H1 (cell line): ENCODE data around the gene NFAM1. TPM values are rescaled to one million over a fixed set of nuclear protein-coding genes. Genes with fewer than 3 reads are reported as not detected.

ENCODE experiments used
- CTCF ChIA-PET: fragments of 300-600 bp; sonication (Branson Sonifier 250); formaldehyde crosslinking; loops from one replicate; lab custom pipeline; 2021; ENCODE audit not compliant: partially characterized antibody; lab: Charles Lee
- POLR2A ChIA-PET: fragments of 300-600 bp; sonication (Branson Sonifier 250); formaldehyde crosslinking; loops from one replicate; lab custom pipeline; 2021; ENCODE audit warnings: inconsistent platforms; ENCODE audit not compliant: partially characterized antibody; lab: Charles Lee
- DNase-seq, 2 experiments: peaks; one replicate each; pipeline versions ENCODE4 v3.0.0 to v3.0.0-alpha.2; 2010 to 2022; ENCODE audit warnings: low spot score in 2 of 2, low read depth in 1 of 2, mixed read lengths in 1 of 2
- FAIRE-seq: peaks from 2 replicates; lab custom pipeline; 2011; peaks lifted over from hg19 to GRCh38; lab: Jason Lieb, UNC
- H2AFZ ChIP-seq: 2 replicates; pipeline ENCODE4 v1.8.1; 2012; ENCODE audit warnings: low read length, inconsistent platforms
- H2AK5ac ChIP-seq: 2 replicates; pipeline ENCODE4 v1.6.1; 2013; ENCODE audit warnings: low read depth, low read length
- H2BK120ac ChIP-seq: replicated peaks from 2 replicates; pipeline ENCODE3; 2013; ENCODE audit warnings: low read depth, low read length, inconsistent platforms
- H2BK12ac ChIP-seq: 2 replicates; pipeline ENCODE4 v1.6.1; 2013; ENCODE audit warnings: low read depth, low read length
- H2BK15ac ChIP-seq: 2 replicates; pipeline ENCODE4 v1.6.1; 2013; ENCODE audit warnings: low read length
- H2BK20ac ChIP-seq: 2 replicates; pipeline ENCODE4 v1.6.1; 2013; ENCODE audit warnings: low read length
- H2BK5ac ChIP-seq: 2 replicates; pipeline ENCODE4 v1.6.1; 2013; ENCODE audit warnings: low read depth, low read length
- H3K14ac ChIP-seq: 2 replicates; pipeline ENCODE4 v1.6.1; 2013; ENCODE audit warnings: inconsistent platforms; ENCODE audit not compliant: insufficient read length
- H3K18ac ChIP-seq: 2 replicates; pipeline ENCODE4 v1.6.1; 2013; ENCODE audit warnings: low read length; ENCODE audit errors: extremely low read depth
- H3K23ac ChIP-seq: 2 replicates; pipeline ENCODE4 v1.6.1; 2013; ENCODE audit warnings: inconsistent platforms; ENCODE audit not compliant: insufficient read length
- H3K23me2 ChIP-seq: 2 replicates; pipeline ENCODE4 v1.6.1; 2013; ENCODE audit warnings: low read depth, low read length
- H3K27ac ChIP-seq: 2 replicates; pipeline ENCODE4 v1.6.1; 2011; ENCODE audit warnings: low read depth, low read length, inconsistent platforms
- H3K27me3 ChIP-seq, 4 experiments: replicated peaks in 1 of 4; 1 replicate in 1 of 4; 2 replicates in 3 of 4; pipeline versions ENCODE4 v1.6.1 to v1.8.1; 2011 to 2013; ENCODE audit warnings: low read length in 3 of 4, mild to moderate bottlenecking in 3 of 4, inconsistent platforms in 2 of 4, mixed read lengths in 2 of 4, moderate library complexity in 1 of 4; ENCODE audit not compliant: control insufficient read depth in 3 of 4, insufficient read depth in 3 of 4; ENCODE audit errors: extremely low read depth in 1 of 4
- H3K36me3 ChIP-seq, 4 experiments: 2 replicates each; pipeline versions ENCODE4 v1.6.1 to v1.8.1; 2011 to 2013; ENCODE audit warnings: mild to moderate bottlenecking in 4 of 4, low read length in 3 of 4, moderate library complexity in 2 of 4, control low read depth in 1 of 4, inconsistent platforms in 1 of 4; ENCODE audit not compliant: insufficient read depth in 4 of 4, control insufficient read depth in 2 of 4
- H3K4ac ChIP-seq: replicated peaks from 2 replicates; pipeline ENCODE3; 2013; ENCODE audit warnings: low read length, low read depth, mixed read lengths, inconsistent platforms; ENCODE audit not compliant: insufficient read length
- H3K4me1 ChIP-seq, 4 experiments: replicated peaks in 1 of 4; 1 replicate in 1 of 4; 2 replicates in 3 of 4; pipeline versions ENCODE4 v1.6.1 to v1.8.1; 2011 to 2013; ENCODE audit warnings: low read length in 3 of 4, inconsistent platforms in 2 of 4, mixed read lengths in 1 of 4; ENCODE audit not compliant: insufficient read depth in 4 of 4, control insufficient read depth in 3 of 4
- H3K4me2 ChIP-seq, 2 experiments: 2 replicates each; pipeline versions ENCODE4 v1.6.1 to v1.8.1; 2011 to 2013; ENCODE audit warnings: low read depth in 2 of 2, low read length in 2 of 2, control low read depth in 1 of 2, inconsistent platforms in 1 of 2, mild to moderate bottlenecking in 1 of 2; ENCODE audit not compliant: insufficient read depth in 1 of 2
- H3K4me3 ChIP-seq, 4 experiments: fragments of 200-600, 300-600 bp in 1 of 4; sonication (generic), shearing (Covaris generic), sonication (Bioruptor Twin) in 1 of 4; 2 replicates each; pipeline versions ENCODE4 v1.5.1 to v1.8.1; 2011 to 2016; ENCODE audit warnings: low read length in 4 of 4, low read depth in 3 of 4, control low read depth in 2 of 4, inconsistent platforms in 2 of 4, mild to moderate bottlenecking in 2 of 4, mixed read lengths in 1 of 4, moderate library complexity in 1 of 4; ENCODE audit not compliant: insufficient read depth in 2 of 4; ENCODE audit errors: extremely low read depth in 1 of 4
- H3K56ac ChIP-seq: replicated peaks from 2 replicates; pipeline ENCODE3; 2013; ENCODE audit warnings: low read depth, mild to moderate bottlenecking, mixed read lengths, low read length, inconsistent platforms; ENCODE audit not compliant: insufficient read length
- H3K79me1 ChIP-seq: 2 replicates; pipeline ENCODE4 v1.6.1; 2013; ENCODE audit warnings: low read depth, low read length, control low read depth
- H3K79me2 ChIP-seq, 2 experiments: 2 replicates each; pipeline versions ENCODE4 v1.6.1 to v1.8.1; 2012 to 2013; ENCODE audit warnings: low read length in 2 of 2, mild to moderate bottlenecking in 2 of 2, inconsistent platforms in 1 of 2; ENCODE audit not compliant: insufficient read depth in 2 of 2, control insufficient read depth in 1 of 2
- H3K9ac ChIP-seq, 4 experiments: replicated peaks in 1 of 4; 1 replicate in 1 of 4; 2 replicates in 3 of 4; pipeline versions ENCODE4 v1.6.1 to v1.8.1; 2011 to 2013; ENCODE audit warnings: low read depth in 3 of 4, low read length in 3 of 4, control low read depth in 2 of 4, mild to moderate bottlenecking in 2 of 4, moderate library complexity in 2 of 4, inconsistent platforms in 1 of 4; ENCODE audit errors: extremely low read depth in 1 of 4
- H3K9me3 ChIP-seq, 2 experiments: 2 replicates each; pipeline versions ENCODE4 v1.6.1 to v1.8.1; 2012 to 2013; ENCODE audit warnings: mild to moderate bottlenecking in 2 of 2, moderate library complexity in 2 of 2, control low read depth in 1 of 2, inconsistent platforms in 1 of 2, low read depth in 1 of 2, low read length in 1 of 2, mixed read lengths in 1 of 2; ENCODE audit not compliant: insufficient read depth in 2 of 2
- H4K20me1 ChIP-seq, 2 experiments: replicated peaks in 1 of 2; 2 replicates each; pipeline versions ENCODE3 to v1.8.1; 2011 to 2013; ENCODE audit warnings: inconsistent platforms in 2 of 2, low read length in 2 of 2, mild to moderate bottlenecking in 1 of 2; ENCODE audit not compliant: insufficient read depth in 2 of 2, control insufficient read depth in 1 of 2
- H4K5ac ChIP-seq: 2 replicates; pipeline ENCODE4 v1.6.1; 2013; ENCODE audit warnings: low read length, low read depth, mixed read lengths, inconsistent platforms; ENCODE audit not compliant: insufficient read length
- H4K8ac ChIP-seq: 2 replicates; pipeline ENCODE4 v1.8.0; 2013; ENCODE audit warnings: mild to moderate bottlenecking, moderate library complexity, low read length, inconsistent platforms; ENCODE audit not compliant: insufficient read depth; ENCODE audit errors: extremely low read depth
- H4K91ac ChIP-seq: replicated peaks from 2 replicates; pipeline ENCODE3; 2013; ENCODE audit warnings: low read length, mixed read lengths, inconsistent platforms; ENCODE audit not compliant: insufficient read length
- EGR1 ChIP-seq: IDR thresholded peaks from 2 replicates; pipeline ENCODE4 v1.6.1; 2011; ENCODE audit warnings: low read depth, low read length, borderline replicate concordance
- GTF2F1 ChIP-seq: IDR thresholded peaks from 2 replicates; pipeline ENCODE4 v1.6.1; 2012; ENCODE audit warnings: low read depth, low read length, improper control_type of control experiment, borderline replicate concordance
- KDM4A ChIP-seq: IDR thresholded peaks from one replicate; pipeline ENCODE4 v1.7.1; 2012; ENCODE audit warnings: low read depth, mild to moderate bottlenecking, moderate library complexity, low read length, inconsistent platforms; ENCODE audit not compliant: severe bottlenecking
- POLR2A ChIP-seq, 2 experiments: IDR thresholded peaks; 1 replicate in 1 of 2; 2 replicates in 1 of 2; pipeline ENCODE4 v1.6.1; 2011; ENCODE audit warnings: low read depth in 2 of 2, low read length in 2 of 2, mild to moderate bottlenecking in 2 of 2; ENCODE audit errors: control extremely low read depth in 1 of 2
- RBBP5 ChIP-seq: IDR thresholded peaks from 2 replicates; pipeline ENCODE4 v1.7.1; 2012; ENCODE audit warnings: low read depth, mild to moderate bottlenecking, inconsistent platforms, low read length, moderate library complexity, borderline replicate concordance
- SIN3A ChIP-seq, 2 experiments: IDR thresholded peaks in 1 of 2; conservative IDR thresholded peaks in 1 of 2; 2 replicates each; pipeline ENCODE4 v1.6.1; 2011 to 2012; ENCODE audit warnings: low read length in 2 of 2, improper control_type of control experiment in 1 of 2, low read depth in 1 of 2, mild to moderate bottlenecking in 1 of 2
- SIRT6 ChIP-seq: IDR thresholded peaks from one replicate; pipeline ENCODE4 v1.7.1; 2012; ENCODE audit warnings: low read length, inconsistent platforms
- SIX5 ChIP-seq: IDR thresholded peaks from 2 replicates; pipeline ENCODE4 v1.6.1; 2011; ENCODE audit warnings: mild to moderate bottlenecking, low read depth, low read length
- TEAD4 ChIP-seq: IDR thresholded peaks from 2 replicates; pipeline ENCODE4 v1.6.1; 2012; ENCODE audit warnings: low read depth, low read length, inconsistent platforms, mixed read lengths
- YY1 ChIP-seq: IDR thresholded peaks from 2 replicates; pipeline ENCODE4 v1.6.1; 2011; ENCODE audit warnings: low read depth, mild to moderate bottlenecking, low read length
- ZNF274 ChIP-seq: IDR thresholded peaks from 2 replicates; pipeline ENCODE4 v1.7.0; 2012; ENCODE audit warnings: low read length, borderline replicate concordance; ENCODE audit errors: extremely low read depth
- WGBS, 2 experiments: shearing (Covaris generic) in 1 of 2; methylation state at CpG; one replicate each; pipeline versions ENCODE4 v1.1.6 to v1.1.7; 2013 to 2015; ENCODE audit warnings: low lambda C conversion rate in 2 of 2, mixed read lengths in 2 of 2, inconsistent platforms in 1 of 2, low coverage in 1 of 2, missing lambda C conversion rate in 1 of 2; ENCODE audit not compliant: insufficient replicate concordance in 2 of 2, insufficient coverage in 1 of 2, insufficient read length in 1 of 2; ENCODE audit errors: extremely low coverage in 1 of 2, missing lambda C conversion rate in 1 of 2; 5-methylcytosine and 5-hydroxymethylcytosine counted together
- polyA plus RNA-seq, 7 experiments: library from polyadenylated mRNA; depleted of rRNA in 3 of 7; stranded (reverse) in 5 of 7; unstranded in 2 of 7; fragments of >200 nt in 5 of 7; fragments of 200-250 nt in 2 of 7; gene quantifications; 1 replicate in 5 of 7; 2 replicates in 1 of 7; 4 replicates in 1 of 7; pipeline versions ENCODE4 v1.2.1 to v1.2.3, GENCODE V29; 2011 to 2013; ENCODE audit warnings: missing spikeins in 2 of 7, mixed read lengths in 2 of 7
- total RNA-seq: library from RNA; stranded (reverse); fragmentation: NEBNext Ultra II Directional; extraction: Animal tissue kit (Norgen Biotek cat#: 25700); gene quantifications from 2 replicates; pipeline ENCODE4 v1.2.1, GENCODE V29; 2021
- TF ChIP-seq, protein P1 (sequence below): IDR thresholded peaks from 2 replicates; pipeline ENCODE4 v1.6.1; 2012; ENCODE audit warnings: low read length, inconsistent platforms

Gene NFAM1
- total and polyA plus RNA-seq, 2 of the 8 experiments (the other 6 are each of a cell fraction or from before 2014, with no cell fraction given) = 0.62 to 0.73 TPM

DNA sequence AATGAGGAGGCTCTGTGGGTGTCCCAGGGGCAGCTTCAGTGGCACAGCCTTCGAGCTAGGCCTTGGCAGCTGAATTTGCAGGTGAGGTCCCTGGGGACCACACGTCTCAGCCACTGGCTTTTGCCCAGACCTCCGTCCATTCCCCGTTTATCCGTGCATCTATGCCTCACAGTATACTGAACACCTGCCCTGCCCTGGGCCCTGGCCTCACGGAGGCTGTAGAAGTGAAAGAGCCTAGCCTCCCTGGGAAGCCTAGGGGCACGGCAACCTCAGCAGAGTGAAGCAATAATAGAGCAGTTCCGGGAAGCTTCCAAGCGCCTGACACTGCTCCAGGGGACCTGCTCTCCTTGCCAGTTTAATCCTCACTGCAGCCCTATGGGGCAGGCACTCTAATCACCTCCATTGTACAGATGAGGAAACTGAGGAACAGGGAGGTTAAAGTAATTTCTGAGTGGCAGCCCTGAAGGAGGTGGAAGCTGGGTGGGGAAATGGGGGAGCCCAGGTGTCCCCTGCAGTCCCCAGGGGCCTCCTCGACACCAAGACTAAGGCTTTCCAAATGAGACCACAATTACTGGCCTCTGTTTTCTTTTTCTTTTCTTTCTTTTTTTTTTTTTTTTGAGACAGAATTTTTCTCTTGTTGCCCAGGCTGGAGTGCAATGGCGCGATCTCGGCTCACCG lies 2.7 kb upstream of the NFAM1 start:
- Histone ChIP-seq H2BK12ac (no peak overlapping the region), H3K36me3 (no peaks in the 10 kb centered on the region), H3K4me3 (no peak overlapping the region), H2AK5ac (no peak overlapping the region), H3K4me2 (no peak overlapping the region), H2BK15ac (no peak overlapping the region), H3K18ac (no peak overlapping the region), H4K5ac (no peak overlapping the region), H3K56ac (no peak overlapping the region), H3K9me3 (no peaks in the 10 kb centered on the region), H3K23me2 (peaks cover 7% of the 10 kb centered on the region; the same call in 1 of the 2 replicates), H3K27me3 (peaks cover 0 to 5% (median 3%) of the 10 kb centered on the region in 4 experiments; a peak in 3 of 7 replicates), H2AFZ (no peak overlapping the region), H3K23ac (no peak overlapping the region), H2BK5ac (no peak overlapping the region), H4K8ac (no peak overlapping the region), H3K14ac (no peak overlapping the region), H4K91ac (no peak overlapping the region), H2BK20ac (no peak overlapping the region), H3K79me1 (no peaks in the 10 kb centered on the region; the same call in 1 of the 2 replicates), H3K27ac (no peak overlapping the region), H4K20me1 (no peaks in the 10 kb centered on the region), H3K4me1 (peaks cover 8 to 30% (median 20%) of the 10 kb centered on the region in 4 experiments), H3K79me2 (no peaks in the 10 kb centered on the region), H3K4ac (no peak overlapping the region), H2BK120ac (no peak overlapping the region), H3K9ac (no peak overlapping the region)
- POLR2A ChIA-PET = interaction anchor here (1.8 kb wide), 1 partner anchor 67 kb away, joined by 4 read pairs; no protein-coding TSS in a partner anchor
- CTCF ChIA-PET = interaction anchor here (0.6 to 8.0 kb wide), 19 partner anchors 9 to 995 kb away, joined by 3 to 48 read pairs (median 5); no protein-coding TSS in a partner anchor
- WGBS, 2 experiments = 82% methylated on average over 10 of the region's 14 CpGs; no CpG with 5 or more reads in 1 of the 2 experiments
- FAIRE-seq (no peak), DNase-seq (no peak)
- TF ChIP-seq TEAD4 (no peak), SIX5 (no peak), SIN3A (conservative IDR thresholded peaks at IDR 0.05 in 1 of 2, IDR thresholded peaks at IDR 0.05 in 1 of 2; ENCODE audit: low read depth in 1 of 2, low read length in 2 of 2) (no peak), YY1 (no peak), SIRT6 (no peak), KDM4A (no peak), EGR1 (no peak), POLR2A (IDR thresholded peaks at IDR 0.05; ENCODE audit: control extremely low read depth in 1 of 2, low read depth in 2 of 2, low read length in 2 of 2) (no peak), RBBP5 (no peak), ZNF274 (no peak), GTF2F1 (no peak)
- TF ChIP-seq, protein P1, sequence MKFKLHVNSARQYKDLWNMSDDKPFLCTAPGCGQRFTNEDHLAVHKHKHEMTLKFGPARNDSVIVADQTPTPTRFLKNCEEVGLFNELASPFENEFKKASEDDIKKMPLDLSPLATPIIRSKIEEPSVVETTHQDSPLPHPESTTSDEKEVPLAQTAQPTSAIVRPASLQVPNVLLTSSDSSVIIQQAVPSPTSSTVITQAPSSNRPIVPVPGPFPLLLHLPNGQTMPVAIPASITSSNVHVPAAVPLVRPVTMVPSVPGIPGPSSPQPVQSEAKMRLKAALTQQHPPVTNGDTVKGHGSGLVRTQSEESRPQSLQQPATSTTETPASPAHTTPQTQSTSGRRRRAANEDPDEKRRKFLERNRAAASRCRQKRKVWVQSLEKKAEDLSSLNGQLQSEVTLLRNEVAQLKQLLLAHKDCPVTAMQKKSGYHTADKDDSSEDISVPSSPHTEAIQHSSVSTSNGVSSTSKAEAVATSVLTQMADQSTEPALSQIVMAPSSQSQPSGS = no peak
